HG02885 (cell line): ENCODE measurements around the gene COL4A1.

Experiments
- ATAC-seq: cut with Tn5 transposase; IDR thresholded peaks from one replicate; pipeline ENCODE4 v1.9.1; 2021; ENCODE audit warnings: mild to moderate bottlenecking; ENCODE audit not compliant: unreplicated experiment, poor library complexity

Gene COL4A1

GRCh38 chr13:110280985-110281688 lies 25.8 kb downstream of the COL4A1 start:
- no peak for ATAC-seq

GRCh38 chr13:110280231-110280813 lies 26.6 kb downstream of the COL4A1 start:
- ATAC-seq = no peak

- ATAC-seq = no peak
Observed at GRCh38 chr13:110279684-110280083, 27.3 kb downstream of the COL4A1 start.

- no peak for ATAC-seq
Observed at GRCh38 chr13:110278859-110279258, 28.1 kb downstream of the COL4A1 start.

GRCh38 chr13:110277357-110277975 lies 29.5 kb downstream of the COL4A1 start:
- no peak for ATAC-seq

- no peak for ATAC-seq
Observed at GRCh38 chr13:110276553-110276950, 30.4 kb downstream of the COL4A1 start.

- no peak for ATAC-seq
Observed at GRCh38 chr13:110275931-110276552, 30.9 kb downstream of the COL4A1 start.

- no peak for ATAC-seq
Observed at GRCh38 chr13:110274687-110275086, 32.3 kb downstream of the COL4A1 start.

GRCh38 chr13:110273254-110273653 lies 33.7 kb downstream of the COL4A1 start:
- no peak for ATAC-seq

GRCh38 chr13:110272651-110273050 lies 34.3 kb downstream of the COL4A1 start:
- no peak for ATAC-seq

- no peak for ATAC-seq
Observed at GRCh38 chr13:110272227-110272626, 34.7 kb downstream of the COL4A1 start.

- no peak for ATAC-seq
Observed at GRCh38 chr13:110271313-110271712, 35.6 kb downstream of the COL4A1 start.

- no peak for ATAC-seq
Observed at GRCh38 chr13:110270507-110270906, 36.5 kb downstream of the COL4A1 start.

GRCh38 chr13:110269509-110270185 lies 37.3 kb downstream of the COL4A1 start:
- ATAC-seq = no peak

GRCh38 chr13:110268576-110269185 lies 38.3 kb downstream of the COL4A1 start:
- ATAC-seq = no peak

- no peak for ATAC-seq
Observed at GRCh38 chr13:110268061-110268460, 38.9 kb downstream of the COL4A1 start.

- ATAC-seq = no peak
Observed at GRCh38 chr13:110266983-110267382, 40.0 kb downstream of the COL4A1 start.

GRCh38 chr13:110266431-110266809 lies 40.5 kb downstream of the COL4A1 start:
- no peak for ATAC-seq

GRCh38 chr13:110265682-110266430 lies 41.1 kb downstream of the COL4A1 start:
- no peak for ATAC-seq

- no peak for ATAC-seq
Observed at GRCh38 chr13:110265341-110265681, 41.6 kb downstream of the COL4A1 start.
